ENCODE measurements around the gene GPC1. TPM values are rescaled to one million over a fixed set of nuclear protein-coding genes. Genes with fewer than 3 reads are reported as not detected.

GPC1 gene
- total RNA-seq, 1 donor from 2014 or later = 4.5 TPM

DNA sequence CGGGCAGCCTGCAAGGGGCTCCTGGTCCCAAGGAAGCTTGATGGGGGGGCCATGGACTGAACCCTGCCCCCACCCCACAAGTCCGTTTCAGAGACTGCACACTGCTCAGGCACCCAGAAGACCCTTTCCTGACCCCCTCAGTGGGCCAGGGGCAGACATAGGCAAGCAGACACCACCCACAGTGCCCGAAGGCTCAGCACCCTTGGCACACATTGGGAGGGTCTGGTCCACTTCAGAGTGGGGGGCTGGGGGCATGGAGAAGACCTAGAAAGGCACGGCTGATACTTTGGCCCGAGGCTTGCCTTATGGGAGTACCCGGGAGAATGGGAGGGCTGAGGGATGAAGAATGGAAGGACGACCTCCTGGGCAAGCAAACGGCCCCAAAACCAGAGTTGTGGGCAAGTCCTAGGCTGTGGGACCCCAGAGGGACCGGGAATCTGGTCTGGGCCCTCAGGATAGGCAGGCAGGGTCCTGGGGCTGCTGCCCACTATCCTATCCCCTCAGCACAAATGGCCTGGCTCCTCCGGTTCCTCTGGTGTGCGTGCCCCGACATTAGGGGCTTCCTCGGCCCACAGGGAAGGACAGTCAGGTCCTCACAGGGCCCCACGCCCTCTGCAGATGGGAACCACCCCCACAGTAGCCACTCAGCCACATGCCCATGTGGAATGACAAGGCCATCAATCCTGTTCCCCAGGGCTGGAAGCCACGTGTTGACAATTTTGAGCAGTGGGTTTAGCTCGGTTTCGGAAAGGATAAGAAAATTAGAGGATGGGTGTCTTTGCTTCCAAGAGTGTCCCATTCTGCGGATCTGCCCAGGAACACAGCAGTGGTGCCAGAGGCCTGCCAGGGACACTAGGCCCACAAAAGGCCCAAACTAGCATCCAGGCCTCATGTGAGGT lies 15.0 kb upstream of the GPC1 start:
- peaks cover 1% of the 10 kb centered on the region for H3K27me3 Mint-ChIP-seq (ENCODE audit: unreplicated experiment)
- no peak overlapping the region for H3K27ac Mint-ChIP-seq (ENCODE audit: unreplicated experiment)
- TF ChIP-seq, protein P1, sequence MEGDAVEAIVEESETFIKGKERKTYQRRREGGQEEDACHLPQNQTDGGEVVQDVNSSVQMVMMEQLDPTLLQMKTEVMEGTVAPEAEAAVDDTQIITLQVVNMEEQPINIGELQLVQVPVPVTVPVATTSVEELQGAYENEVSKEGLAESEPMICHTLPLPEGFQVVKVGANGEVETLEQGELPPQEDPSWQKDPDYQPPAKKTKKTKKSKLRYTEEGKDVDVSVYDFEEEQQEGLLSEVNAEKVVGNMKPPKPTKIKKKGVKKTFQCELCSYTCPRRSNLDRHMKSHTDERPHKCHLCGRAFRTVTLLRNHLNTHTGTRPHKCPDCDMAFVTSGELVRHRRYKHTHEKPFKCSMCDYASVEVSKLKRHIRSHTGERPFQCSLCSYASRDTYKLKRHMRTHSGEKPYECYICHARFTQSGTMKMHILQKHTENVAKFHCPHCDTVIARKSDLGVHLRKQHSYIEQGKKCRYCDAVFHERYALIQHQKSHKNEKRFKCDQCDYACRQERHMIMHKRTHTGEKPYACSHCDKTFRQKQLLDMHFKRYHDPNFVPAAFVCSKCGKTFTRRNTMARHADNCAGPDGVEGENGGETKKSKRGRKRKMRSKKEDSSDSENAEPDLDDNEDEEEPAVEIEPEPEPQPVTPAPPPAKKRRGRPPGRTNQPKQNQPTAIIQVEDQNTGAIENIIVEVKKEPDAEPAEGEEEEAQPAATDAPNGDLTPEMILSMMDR (IDR thresholded peaks at IDR 0.05; ENCODE audit: unreplicated experiment) = no peak
- no peak overlapping the region for H3K4me3 Mint-ChIP-seq (ENCODE audit: unreplicated experiment)
- no peaks in the 10 kb centered on the region for H3K4me1 Mint-ChIP-seq (ENCODE audit: unreplicated experiment)
- no peak for DNase-seq (ENCODE audit: low spot score)
- H3K9me3 Mint-ChIP-seq (ENCODE audit: unreplicated experiment) = no peaks in the 10 kb centered on the region
- H3K36me3 Mint-ChIP-seq (ENCODE audit: low read depth, unreplicated experiment) = peaks cover 8% of the 10 kb centered on the region

DNA sequence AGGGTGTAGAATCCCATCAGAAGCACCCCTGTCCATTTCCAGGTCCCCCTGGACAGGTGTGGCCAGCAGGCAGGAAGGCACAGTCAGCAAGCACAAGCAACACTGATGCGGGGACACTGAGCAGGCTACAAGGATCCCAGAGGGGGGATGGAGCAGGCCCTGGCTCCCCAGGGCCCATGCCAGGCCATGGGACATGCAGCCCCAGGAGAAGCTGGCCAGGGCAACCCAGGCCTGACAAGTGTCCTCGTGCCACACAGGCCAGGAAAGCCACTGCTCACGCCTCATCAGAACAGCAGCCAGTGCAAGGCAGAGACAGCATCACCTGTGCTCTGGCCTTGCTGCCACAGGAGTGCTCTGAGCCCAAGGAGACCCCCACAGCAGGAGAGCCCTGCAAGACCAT lies 14.1 kb upstream of the GPC1 start:
- Mint-ChIP-seq H3K9me3 (ENCODE audit: unreplicated experiment) (no peaks in the 10 kb centered on the region), H3K27me3 (ENCODE audit: unreplicated experiment) (peaks cover 1% of the 10 kb centered on the region), H3K36me3 (ENCODE audit: low read depth, unreplicated experiment) (peaks cover 14% of the 10 kb centered on the region), H3K4me3 (ENCODE audit: unreplicated experiment) (no peak overlapping the region), H3K4me1 (ENCODE audit: unreplicated experiment) (no peaks in the 10 kb centered on the region), H3K27ac (ENCODE audit: unreplicated experiment) (no peak overlapping the region)
- TF ChIP-seq, protein P1 (IDR thresholded peaks at IDR 0.05; ENCODE audit: unreplicated experiment) = no peak
- no peak for DNase-seq (ENCODE audit: low spot score)

DNA sequence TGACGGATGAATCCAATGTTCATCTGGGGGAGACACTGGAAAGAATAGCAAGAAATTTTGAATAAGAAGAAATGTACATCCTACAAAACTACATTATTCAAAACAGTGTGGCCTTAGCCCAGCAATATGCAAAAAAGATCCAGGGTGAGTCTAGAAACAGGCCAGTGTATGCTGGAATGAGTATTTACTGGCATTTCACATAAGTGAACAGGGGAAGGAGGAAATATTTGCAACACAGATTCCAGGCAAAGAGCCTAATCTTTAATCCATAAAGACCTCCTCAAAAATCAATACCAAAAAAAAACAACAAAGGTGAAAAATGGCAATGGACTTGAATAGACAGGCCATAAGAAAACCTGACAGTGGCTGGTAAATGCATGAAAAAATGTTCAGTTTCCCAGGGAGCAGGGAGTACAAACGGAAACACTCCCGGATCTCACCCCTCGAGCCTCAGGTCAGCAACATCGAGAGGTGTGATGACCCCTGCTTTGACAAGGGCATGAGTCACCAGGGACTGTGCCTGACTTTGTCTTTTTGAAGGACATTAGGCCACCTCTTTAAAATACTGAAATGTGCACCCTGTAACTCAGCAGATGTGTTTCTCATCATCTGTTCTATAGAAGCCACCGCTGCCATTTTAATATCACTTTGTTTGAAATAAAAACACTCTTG lies 12.7 kb upstream of the GPC1 start:
- TF ChIP-seq, protein P1 (IDR thresholded peaks at IDR 0.05; ENCODE audit: unreplicated experiment) = no peak
- no peak overlapping the region for H3K27ac Mint-ChIP-seq (ENCODE audit: unreplicated experiment)
- H3K4me3 Mint-ChIP-seq (ENCODE audit: unreplicated experiment) = peak overlapping the region; percentile 21
- no peaks in the 10 kb centered on the region for H3K9me3 Mint-ChIP-seq (ENCODE audit: unreplicated experiment)
- H3K36me3 Mint-ChIP-seq (ENCODE audit: low read depth, unreplicated experiment) = peaks cover 16% of the 10 kb centered on the region
- H3K27me3 Mint-ChIP-seq (ENCODE audit: unreplicated experiment) = peaks cover 1% of the 10 kb centered on the region
- no peaks in the 10 kb centered on the region for H3K4me1 Mint-ChIP-seq (ENCODE audit: unreplicated experiment)
- no peak for DNase-seq (ENCODE audit: low spot score)

DNA sequence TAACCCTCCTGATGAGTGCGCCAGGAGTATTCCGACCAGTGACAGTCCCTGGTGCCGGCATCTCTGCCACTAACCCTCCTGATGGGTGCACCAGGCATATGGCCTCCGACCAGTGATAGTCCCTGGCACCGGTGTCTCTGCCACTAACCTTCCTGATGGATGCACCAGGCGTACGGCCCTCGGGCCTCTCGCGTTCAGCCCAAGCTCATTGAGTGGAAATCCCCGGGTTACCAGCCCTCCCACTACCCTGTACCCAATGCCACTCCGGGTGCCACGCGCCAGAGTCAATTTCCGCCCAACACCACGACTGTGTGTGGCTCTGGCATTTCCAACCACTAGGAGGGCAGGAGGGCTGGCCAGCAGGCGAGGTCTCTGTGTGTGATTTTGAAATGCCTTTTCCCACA lies 11.7 kb upstream of the GPC1 start:
- TF ChIP-seq, protein P1 (IDR thresholded peaks at IDR 0.05; ENCODE audit: unreplicated experiment) = no peak
- Mint-ChIP-seq H3K9me3 (ENCODE audit: unreplicated experiment) (no peaks in the 10 kb centered on the region), H3K36me3 (ENCODE audit: low read depth, unreplicated experiment) (peaks cover 16% of the 10 kb centered on the region), H3K4me1 (ENCODE audit: unreplicated experiment) (no peaks in the 10 kb centered on the region), H3K27ac (ENCODE audit: unreplicated experiment) (no peak overlapping the region), H3K4me3 (ENCODE audit: unreplicated experiment) (no peak overlapping the region), H3K27me3 (ENCODE audit: unreplicated experiment) (peaks cover 3% of the 10 kb centered on the region)
- DNase-seq (ENCODE audit: low spot score) = no peak
